ENCODE results near the gene DNAJC13.

- TF ChIP-seq REST (IDR thresholded peaks at IDR 0.05; ENCODE audit: low read depth) (no peak), TCF12 (IDR thresholded peaks at IDR 0.05; ENCODE audit: low read depth) (no peak), CEBPB (IDR thresholded peaks at IDR 0.05) (no peak), RAD21 (IDR thresholded peaks at IDR 0.05; ENCODE audit: low read depth) (no peak), MAX (IDR thresholded peaks at IDR 0.05) (no peak), CREB1 (IDR thresholded peaks at IDR 0.05; ENCODE audit: low read depth) (no peak), TAF1 (IDR thresholded peaks at IDR 0.05; ENCODE audit: low read depth) (no peak), FOXM1 (IDR thresholded peaks at IDR 0.05; ENCODE audit: borderline replicate concordance, low read depth) (no peak)
Observed at GRCh38 chr3:132378048-132378762, 39.1 kb upstream of the DNAJC13 start.
